ENCODE measurements around the gene ATP2C2.
"Not testable (repeated sequence)": the region's sequence is repeated elsewhere in the genome, so short reads cannot be mapped to it uniquely, and the experiment has no call there.

The ATP2C2 gene

GRCh38 chr16:84398701-84399100 is 30.4 kb downstream of the ATP2C2 start:
- FAIRE-seq, result no peak

GRCh38 chr16:84399912-84400311 is 31.6 kb downstream of the ATP2C2 start:
- not testable (repeated sequence) for FAIRE-seq

GRCh38 chr16:84403435-84403834 is 35.1 kb downstream of the ATP2C2 start:
- FAIRE-seq, result not testable (repeated sequence)

GRCh38 chr16:84404324-84404723 is 36.0 kb downstream of the ATP2C2 start:
- FAIRE-seq, result no peak

- no peak for FAIRE-seq
These were observed 36.8 kb downstream of the ATP2C2 start for GRCh38 chr16:84404936-84405639.

GRCh38 chr16:84406006-84406963 is 37.9 kb downstream of the ATP2C2 start:
- FAIRE-seq, result no peak

GRCh38 chr16:84407588-84408313 is 39.4 kb downstream of the ATP2C2 start:
- FAIRE-seq, result no peak

GRCh38 chr16:84408314-84408690 is 40.0 kb downstream of the ATP2C2 start:
- no peak for FAIRE-seq

- FAIRE-seq, result no peak
These were observed 40.5 kb downstream of the ATP2C2 start for GRCh38 chr16:84408856-84409255.

- no peak for FAIRE-seq
These were observed 42.2 kb downstream of the ATP2C2 start for GRCh38 chr16:84410361-84411138.

GRCh38 chr16:84411768-84412167 is 43.4 kb downstream of the ATP2C2 start:
- FAIRE-seq, result no peak

- no peak for FAIRE-seq
These were observed 43.9 kb downstream of the ATP2C2 start for GRCh38 chr16:84412262-84412661.

- no peak for FAIRE-seq
These were observed 45.1 kb downstream of the ATP2C2 start for GRCh38 chr16:84413244-84414004.

- no peak for FAIRE-seq
These were observed 46.5 kb downstream of the ATP2C2 start for GRCh38 chr16:84414789-84415326.

GRCh38 chr16:84416407-84417321 is 48.3 kb downstream of the ATP2C2 start:
- no peak for FAIRE-seq

GRCh38 chr16:84418056-84418849 is 49.9 kb downstream of the ATP2C2 start:
- no peak for FAIRE-seq

- FAIRE-seq, result no peak
These were observed 51.4 kb downstream of the ATP2C2 start for GRCh38 chr16:84419730-84420129.

GRCh38 chr16:84420556-84420955 is 52.2 kb downstream of the ATP2C2 start:
- FAIRE-seq, result not testable (repeated sequence)

Measured in islet of Langerhans (tissue), 1 donor.